Measurements from ENCODE around the gene MCTP1. TPM values are rescaled to one million over a fixed set of nuclear protein-coding genes. Genes with fewer than 3 reads are reported as not detected.

The MCTP1 gene
- total and polyA plus RNA-seq, 2 of the 13 experiments (the other 11 are each of a cell fraction or from before 2014, with no cell fraction given), result 0.15 to 0.48 TPM

GRCh38 chr5:94920570-94920969 lies 364.3 kb downstream of the MCTP1 start:
- Histone ChIP-seq H4K20me1 (ENCODE audit: insufficient read depth, low read length) (no peaks in the 10 kb centered on the region), H2AFZ (ENCODE audit: low read length) (no peak overlapping the region), H3K9me3 (ENCODE audit: low read length) (no peaks in the 10 kb centered on the region), H3K36me3 (replicated peaks in 1 of 2; ENCODE audit: control insufficient read depth in 1 of 2, insufficient read depth in 2 of 2, low read length in 2 of 2) (no peaks in the 10 kb centered on the region), H3K4me3 (replicated peaks in 1 of 3; ENCODE audit: insufficient read depth in 1 of 3, low read depth in 2 of 3, low read length in 3 of 3) (no peak overlapping the region), H3K79me2 (ENCODE audit: insufficient read depth, low read length) (no peaks in the 10 kb centered on the region), H3K4me1 (ENCODE audit: insufficient read depth, low read length) (no peaks in the 10 kb centered on the region), H3K27me3 (ENCODE audit: control insufficient read depth in 1 of 2, insufficient read depth in 2 of 2, low read length in 2 of 2) (no peaks in the 10 kb centered on the region), H3K9ac (ENCODE audit: insufficient read depth, low read depth, low read length) (no peak overlapping the region), H3K27ac (ENCODE audit: extremely low read length, insufficient read depth, low read length) (no peak overlapping the region), H3K4me2 (ENCODE audit: low read depth, low read length) (no peak overlapping the region)
- no TSS peak for BruUV-seq (replicated peaks)
- WGBS (ENCODE audit: low lambda C conversion rate), result 83% methylated on average over 14 of the region's 14 CpGs
- FAIRE-seq, result no peak
- TF ChIP-seq, protein P1, sequence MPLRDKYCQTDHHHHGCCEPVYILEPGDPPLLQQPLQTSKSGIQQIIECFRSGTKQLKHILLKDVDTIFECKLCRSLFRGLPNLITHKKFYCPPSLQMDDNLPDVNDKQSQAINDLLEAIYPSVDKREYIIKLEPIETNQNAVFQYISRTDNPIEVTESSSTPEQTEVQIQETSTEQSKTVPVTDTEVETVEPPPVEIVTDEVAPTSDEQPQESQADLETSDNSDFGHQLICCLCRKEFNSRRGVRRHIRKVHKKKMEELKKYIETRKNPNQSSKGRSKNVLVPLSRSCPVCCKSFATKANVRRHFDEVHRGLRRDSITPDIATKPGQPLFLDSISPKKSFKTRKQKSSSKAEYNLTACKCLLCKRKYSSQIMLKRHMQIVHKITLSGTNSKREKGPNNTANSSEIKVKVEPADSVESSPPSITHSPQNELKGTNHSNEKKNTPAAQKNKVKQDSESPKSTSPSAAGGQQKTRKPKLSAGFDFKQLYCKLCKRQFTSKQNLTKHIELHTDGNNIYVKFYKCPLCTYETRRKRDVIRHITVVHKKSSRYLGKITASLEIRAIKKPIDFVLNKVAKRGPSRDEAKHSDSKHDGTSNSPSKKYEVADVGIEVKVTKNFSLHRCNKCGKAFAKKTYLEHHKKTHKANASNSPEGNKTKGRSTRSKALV (CRISPR knock-in tag; IDR thresholded peaks at IDR 0.05), result no peak
- TF ChIP-seq NR1H2 (CRISPR knock-in tag; IDR thresholded peaks at IDR 0.05; ENCODE audit: borderline replicate concordance, low read depth) (no peak), GPN1 (CRISPR knock-in tag; IDR thresholded peaks at IDR 0.05; ENCODE audit: borderline replicate concordance) (no peak), NFATC3 (CRISPR knock-in tag; IDR thresholded peaks at IDR 0.05) (no peak), RBAK (CRISPR knock-in tag; IDR thresholded peaks at IDR 0.05) (no peak), ZFP41 (CRISPR knock-in tag; IDR thresholded peaks at IDR 0.05; ENCODE audit: borderline replicate concordance) (no peak), REPIN1 (CRISPR knock-in tag; IDR thresholded peaks at IDR 0.05; ENCODE audit: borderline replicate concordance, low read depth) (no peak), BRD4 (CRISPR knock-in tag; IDR thresholded peaks at IDR 0.05) (no peak), EEA1 (CRISPR knock-in tag; IDR thresholded peaks at IDR 0.05; ENCODE audit: borderline replicate concordance) (no peak), SP5 (CRISPR knock-in tag; IDR thresholded peaks at IDR 0.05; ENCODE audit: borderline replicate concordance, low read depth) (no peak), ZSCAN5A (CRISPR knock-in tag; IDR thresholded peaks at IDR 0.05; ENCODE audit: borderline replicate concordance) (no peak)
- CTCF ChIA-PET (ENCODE audit: low intra/inter-chr PET ratio, low total read pairs), result no interaction called here
- POLR2A ChIA-PET, result no interaction called here
- in situ Hi-C loops (cut with HindIII; ENCODE audit: extremely low pct_ligation_motif_present, low pct_unique_long_range_greater_than_20kb) (no loop called here), intact Hi-C loops (cut with micrococcal nuclease; ENCODE audit: unreplicated experiment) (no loop called here)
- DNase-seq (ENCODE audit: low spot score), result no peak
- ATAC-seq, result no peak
